ENCODE measurements around the gene ANKRD10.

DNA sequence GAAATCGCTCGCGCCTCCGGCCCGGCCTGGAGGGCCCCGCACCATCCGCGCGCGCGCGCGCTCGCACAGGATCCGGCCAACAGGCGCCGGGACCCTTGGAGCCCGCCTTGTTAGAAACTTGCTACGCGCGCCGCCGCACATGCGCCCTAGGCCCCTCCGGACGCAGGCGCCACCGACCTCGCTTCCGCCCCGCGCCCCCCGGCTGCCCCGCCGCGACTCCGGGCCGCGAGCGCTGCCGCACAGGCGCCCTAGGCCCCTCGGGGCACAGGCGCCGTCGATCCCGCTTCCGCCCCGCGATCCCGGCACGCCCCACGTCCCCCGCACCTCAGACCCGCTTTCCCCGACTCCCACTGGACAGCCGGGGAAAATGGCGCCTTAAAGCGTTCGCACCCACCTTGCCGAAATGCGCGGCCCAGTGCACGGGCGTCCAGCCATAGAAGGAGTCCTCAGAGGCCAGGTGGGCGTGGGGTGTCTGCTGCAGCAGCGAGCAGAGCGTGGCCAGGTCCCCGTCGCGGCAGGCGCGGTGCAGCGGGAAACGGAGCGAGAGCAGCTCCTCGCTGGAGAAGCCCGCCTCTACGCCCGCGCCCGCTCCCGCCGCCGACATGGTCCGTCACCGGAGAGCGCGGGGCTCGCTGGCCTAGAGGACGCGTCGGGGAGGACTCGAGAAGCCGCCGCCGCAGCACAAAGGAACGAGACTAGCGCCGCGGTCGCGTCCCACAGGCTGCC is 375 bp downstream of the ANKRD10 start:
- no peak for TF ChIP-seq POLR2A (IDR thresholded peaks at IDR 0.05)
- TF ChIP-seq, protein P1, sequence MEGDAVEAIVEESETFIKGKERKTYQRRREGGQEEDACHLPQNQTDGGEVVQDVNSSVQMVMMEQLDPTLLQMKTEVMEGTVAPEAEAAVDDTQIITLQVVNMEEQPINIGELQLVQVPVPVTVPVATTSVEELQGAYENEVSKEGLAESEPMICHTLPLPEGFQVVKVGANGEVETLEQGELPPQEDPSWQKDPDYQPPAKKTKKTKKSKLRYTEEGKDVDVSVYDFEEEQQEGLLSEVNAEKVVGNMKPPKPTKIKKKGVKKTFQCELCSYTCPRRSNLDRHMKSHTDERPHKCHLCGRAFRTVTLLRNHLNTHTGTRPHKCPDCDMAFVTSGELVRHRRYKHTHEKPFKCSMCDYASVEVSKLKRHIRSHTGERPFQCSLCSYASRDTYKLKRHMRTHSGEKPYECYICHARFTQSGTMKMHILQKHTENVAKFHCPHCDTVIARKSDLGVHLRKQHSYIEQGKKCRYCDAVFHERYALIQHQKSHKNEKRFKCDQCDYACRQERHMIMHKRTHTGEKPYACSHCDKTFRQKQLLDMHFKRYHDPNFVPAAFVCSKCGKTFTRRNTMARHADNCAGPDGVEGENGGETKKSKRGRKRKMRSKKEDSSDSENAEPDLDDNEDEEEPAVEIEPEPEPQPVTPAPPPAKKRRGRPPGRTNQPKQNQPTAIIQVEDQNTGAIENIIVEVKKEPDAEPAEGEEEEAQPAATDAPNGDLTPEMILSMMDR (IDR thresholded peaks at IDR 0.05) = peak in 1 of 3 experiments; percentile 9
